ENCODE results near the gene SLC25A13.

The SLC25A13 gene

DNA sequence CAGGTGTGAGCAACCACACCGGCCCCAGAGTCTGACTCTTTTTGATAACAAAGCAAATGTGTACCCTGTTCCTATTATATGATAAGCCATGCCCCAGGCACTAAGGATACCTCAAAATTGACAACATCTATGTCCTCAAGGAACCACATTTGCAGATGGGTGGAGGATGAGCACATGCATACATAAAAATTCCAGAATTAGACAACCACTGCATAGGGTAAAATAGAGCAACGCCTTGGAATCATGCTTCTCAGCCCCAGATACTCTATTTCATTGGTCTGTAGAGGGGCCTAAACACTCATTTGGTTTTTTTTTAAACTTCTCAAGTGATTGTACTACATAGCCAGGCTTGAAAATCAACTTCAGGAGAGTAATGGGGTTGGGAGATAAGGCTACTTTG lies 78.7 kb downstream of the SLC25A13 start:
- DNase-seq (ENCODE audit: low read depth) = no peak

DNA sequence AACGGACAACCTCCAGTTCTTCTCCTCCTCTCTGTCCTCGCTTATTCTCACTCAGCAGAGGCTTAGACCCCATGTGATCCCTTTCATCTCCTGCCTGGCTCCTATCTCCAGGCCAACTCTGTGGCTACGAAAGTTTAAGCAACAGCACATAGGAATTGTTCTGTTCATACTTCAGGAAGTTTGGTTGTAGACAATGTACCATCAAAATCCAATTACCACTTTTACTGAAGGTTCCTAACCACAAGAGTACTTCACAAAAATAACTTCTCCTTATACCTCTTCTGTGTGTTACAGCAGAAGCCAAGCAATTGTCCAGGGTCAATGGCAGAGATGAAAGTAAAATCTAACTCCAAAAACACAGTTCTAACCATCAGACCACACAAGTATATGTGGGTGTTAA lies 80.0 kb downstream of the SLC25A13 start:
- no peak for DNase-seq (ENCODE audit: low read depth)

DNA sequence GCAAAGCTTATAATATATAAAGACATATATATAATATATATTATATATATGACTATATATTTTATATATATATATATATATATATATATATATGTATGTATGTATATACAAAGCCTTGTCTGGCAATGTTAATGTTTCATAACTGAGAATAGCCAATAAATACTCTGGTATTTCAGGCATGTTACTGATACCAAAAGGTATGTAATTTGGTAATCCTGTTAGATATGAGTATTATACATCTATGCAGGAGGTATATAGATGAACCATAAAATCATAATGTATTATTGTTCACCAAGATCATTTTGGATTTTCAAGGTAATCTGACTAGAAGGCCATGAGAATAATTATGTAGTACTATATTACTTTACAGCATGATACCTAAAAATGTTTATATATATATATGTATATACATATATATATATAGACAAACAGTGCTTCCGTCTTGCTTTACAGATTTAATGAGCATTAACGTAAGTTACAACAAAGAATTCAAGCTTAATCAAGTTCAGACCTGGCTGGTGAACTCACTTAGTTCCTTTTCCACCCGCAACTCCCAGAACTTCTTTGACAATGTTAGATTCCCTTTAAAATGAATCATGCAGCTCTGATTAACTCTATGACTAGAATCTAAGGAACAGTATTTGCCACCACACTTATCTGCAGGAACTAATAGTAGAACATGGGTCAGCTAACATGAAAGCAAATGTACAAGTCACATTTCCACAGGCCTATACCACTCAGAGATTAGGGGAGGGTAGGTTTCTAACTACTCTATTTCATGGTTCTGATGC lies 82.7 kb downstream of the SLC25A13 start:
- no peak for DNase-seq (ENCODE audit: low read depth)

DNA sequence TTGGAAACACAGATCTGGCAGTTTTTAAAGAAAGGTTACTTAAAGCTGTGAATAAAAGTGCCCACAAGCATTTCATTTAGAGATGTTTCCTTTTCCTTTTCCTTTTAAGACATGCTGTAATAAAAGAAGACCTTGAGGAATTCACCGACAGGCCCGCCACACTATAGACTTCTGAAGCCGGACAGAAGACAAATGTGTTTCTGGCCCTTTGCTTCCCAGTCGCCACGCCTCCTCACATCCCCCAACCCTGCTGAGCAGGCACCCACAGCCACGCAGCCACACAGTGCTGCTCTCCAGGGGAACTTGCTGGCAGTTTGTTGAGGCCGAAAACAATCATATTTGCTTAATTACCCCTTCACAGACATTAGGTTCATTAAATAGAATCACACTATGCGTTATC lies 83.4 kb downstream of the SLC25A13 start:
- DNase-seq (ENCODE audit: low read depth) = no peak

DNA sequence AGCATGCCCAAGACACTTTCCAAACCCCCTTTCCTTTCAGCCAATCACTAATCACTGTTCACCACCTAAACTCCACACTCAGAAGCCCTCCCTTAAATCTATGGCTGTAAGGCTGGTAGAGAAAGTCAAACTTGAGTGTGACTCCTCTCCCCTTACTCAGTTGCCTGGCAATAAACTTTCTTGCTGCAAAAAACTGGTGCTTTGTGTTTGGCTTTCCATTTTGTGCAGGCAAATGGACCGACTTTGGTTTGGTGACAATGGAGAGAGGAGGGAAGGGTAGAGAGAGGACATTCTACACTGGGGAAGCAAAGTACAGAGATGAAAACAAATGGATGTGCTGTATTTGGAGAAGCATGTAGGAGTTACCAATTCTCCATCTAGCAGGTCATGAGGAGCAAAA lies 84.9 kb downstream of the SLC25A13 start:
- DNase-seq (ENCODE audit: low read depth) = no peak

DNA sequence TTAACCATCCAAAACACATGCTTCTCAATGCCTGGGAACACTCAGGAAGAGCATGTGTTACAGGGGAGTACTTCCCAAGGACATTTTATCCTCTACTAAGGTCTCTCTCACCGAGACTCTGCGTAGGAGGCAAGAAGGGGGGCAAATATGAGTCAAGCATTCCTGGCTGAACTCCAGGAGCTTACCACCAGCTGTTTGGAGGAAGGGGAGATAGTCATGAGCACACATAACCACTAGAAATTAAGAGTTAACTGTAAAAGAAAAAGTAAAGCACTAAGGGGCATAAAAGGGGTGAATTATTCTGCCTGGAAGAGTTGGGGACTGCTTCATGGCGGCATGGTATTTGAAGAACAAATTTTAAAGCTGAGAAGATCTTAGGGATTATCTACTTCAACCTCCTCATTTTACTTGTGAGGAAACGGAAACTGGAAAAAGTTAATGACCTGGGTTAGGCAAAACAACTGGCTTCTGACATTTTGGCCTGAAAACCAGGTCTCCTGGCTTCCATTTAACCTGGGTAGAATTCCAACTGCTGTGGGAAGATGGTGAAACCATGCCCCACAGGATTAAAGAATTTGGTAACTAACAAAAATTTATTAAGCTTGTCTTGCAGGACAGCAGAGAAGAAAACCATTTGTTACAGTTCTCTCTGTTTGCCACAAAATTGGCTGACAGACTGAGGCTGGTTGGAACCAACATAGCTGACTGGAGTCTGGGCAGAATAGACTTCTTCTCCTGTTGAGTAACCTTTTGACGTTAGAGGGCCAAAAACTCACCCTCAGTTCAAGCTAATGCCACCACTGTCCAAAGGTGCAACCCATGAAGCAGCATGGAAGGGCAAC lies 85.5 kb downstream of the SLC25A13 start:
- no peak for DNase-seq (ENCODE audit: low read depth)

DNA sequence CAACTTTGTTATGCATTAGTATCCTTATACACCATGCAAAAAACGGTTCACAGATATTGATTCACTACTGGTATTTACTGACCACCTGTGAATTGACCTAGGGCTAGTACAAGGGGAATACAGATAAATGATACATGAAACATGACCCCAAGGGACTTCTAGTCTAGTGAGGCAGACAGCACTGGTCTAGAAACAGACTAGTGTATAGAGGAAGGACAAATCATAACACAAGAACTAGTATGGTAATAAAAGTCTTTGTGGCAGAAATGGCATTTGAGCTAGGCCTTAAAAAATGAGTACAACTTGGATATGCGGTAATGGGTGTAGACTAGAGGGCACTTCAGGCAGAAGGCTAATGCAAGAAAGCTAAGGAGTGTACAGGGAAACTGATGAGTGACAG lies 86.6 kb downstream of the SLC25A13 start:
- DNase-seq (ENCODE audit: low read depth) = no peak

DNA sequence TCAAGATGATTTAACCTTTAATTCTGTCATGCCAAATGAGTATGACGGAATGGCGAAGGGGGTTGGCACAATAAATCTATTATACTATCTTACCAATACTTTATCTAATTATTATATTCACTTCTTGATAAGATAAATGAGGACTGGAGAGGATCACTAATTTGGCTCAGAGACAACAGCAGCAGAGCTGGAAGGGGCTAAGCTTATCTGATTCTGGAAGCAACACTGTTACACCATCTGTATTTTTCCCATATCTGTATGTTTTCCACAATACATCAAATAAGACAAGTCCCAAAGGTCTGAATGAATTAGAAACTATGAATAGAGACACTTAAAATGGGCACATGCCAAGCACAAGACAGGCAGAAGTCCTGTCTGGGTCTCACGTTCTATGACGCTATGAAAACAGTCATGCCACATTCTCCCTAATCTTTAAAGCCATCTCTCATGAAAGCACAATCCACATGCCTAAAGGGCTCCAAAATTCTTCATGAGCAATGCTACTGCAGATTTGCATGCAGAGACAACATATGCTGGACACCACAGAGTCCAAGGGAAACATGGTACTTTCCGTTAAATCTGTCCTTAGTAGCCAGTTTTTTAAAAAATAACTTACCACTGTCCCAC lies 88.3 kb downstream of the SLC25A13 start:
- DNase-seq (ENCODE audit: low read depth) = no peak

DNA sequence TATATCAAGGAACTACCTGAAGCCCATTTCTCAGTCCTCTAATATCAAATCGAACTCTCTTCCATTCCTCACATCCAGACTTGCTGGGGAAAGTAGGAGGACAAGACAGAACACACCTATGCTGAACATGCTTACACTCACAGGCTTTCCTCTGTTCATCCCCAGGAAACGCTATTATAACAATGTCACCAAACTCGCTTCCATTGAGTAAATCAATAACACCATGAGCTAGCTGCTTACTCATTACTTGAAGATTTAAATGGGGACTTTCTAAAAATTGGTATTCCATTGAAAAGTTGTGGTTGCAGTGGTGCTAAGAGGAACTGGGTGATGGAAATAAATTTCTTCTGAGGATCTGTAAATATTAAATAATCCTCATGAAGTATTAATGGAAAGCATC lies 88.8 kb downstream of the SLC25A13 start:
- no peak for DNase-seq (ENCODE audit: low read depth)

DNA sequence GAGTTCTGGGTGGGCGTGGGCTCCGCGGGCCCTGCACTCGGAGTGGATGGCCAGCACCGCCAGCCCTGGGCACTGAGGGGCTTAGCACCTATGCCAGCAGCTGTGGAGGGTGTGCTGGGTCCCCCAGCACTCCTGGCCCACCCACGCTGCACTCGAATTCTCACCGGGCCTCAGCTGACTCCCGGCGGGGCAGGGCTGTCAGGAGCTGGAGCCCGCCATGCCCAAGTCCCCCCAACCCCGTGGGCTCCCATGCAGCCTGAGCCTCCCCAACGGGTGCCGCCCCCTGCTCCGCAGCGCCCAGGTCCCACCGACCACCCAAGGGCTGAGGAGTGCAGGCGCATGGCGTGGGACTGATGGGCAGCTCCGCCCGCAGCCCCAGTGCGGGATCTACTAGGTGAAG lies 93.1 kb downstream of the SLC25A13 start:
- DNase-seq (ENCODE audit: low read depth) = no peak

DNA sequence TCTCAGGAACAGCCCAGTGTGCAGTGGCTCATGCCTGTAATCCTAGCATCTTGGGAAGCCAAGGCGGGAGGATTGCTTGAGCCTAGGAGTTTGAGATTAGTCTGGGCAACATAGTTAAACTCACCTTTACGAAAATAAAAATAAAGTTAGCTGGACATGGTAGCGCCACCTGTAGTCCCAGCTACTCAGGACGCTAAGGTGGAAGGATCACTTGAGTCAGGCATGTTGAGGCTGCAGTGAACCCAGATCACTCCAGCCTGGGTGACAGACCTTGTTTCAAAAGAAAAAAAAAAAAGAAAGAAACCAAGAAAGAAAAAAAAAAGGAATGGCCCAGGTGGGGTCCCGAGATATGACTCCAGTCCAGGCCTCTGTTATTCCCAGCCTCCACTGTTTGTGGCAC lies 96.6 kb downstream of the SLC25A13 start:
- DNase-seq (ENCODE audit: low read depth) = no peak

DNA sequence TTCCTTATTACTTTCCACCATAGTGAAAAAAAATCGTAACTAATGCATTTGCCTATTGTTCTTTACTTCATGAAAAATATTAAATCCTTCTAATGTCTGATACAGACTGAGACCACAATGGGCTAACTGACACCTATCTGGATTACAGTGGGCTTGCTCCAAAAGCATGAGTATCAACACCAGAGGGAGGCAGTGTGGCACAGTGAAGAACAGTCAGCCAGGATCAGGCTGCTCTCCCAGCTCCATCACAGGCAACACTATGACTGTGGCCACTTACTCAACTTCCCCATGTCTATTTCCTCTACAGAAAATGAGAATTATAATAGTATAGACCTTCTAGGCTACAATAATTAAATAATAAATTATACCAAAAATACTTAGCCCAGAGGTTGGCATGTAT lies 97.2 kb downstream of the SLC25A13 start:
- no peak for DNase-seq (ENCODE audit: low read depth)

DNA sequence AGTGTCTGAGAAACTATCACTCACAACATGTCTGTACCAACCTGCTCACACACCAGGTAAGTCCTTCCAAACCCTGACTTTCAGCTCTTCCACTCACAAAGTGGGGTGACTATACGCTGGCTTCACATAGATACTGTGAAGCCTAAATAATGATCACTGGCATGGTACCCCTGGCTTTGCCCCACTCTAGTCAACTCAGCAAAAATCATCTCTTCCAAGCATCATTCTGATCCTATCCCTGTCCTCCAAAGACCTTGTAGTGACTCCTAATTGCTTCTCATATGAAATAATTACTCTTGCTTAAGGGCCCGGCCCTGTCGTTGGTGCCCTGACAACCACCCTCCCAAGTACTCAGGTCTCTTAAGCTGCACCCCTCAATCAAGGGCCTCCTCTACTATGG lies 97.8 kb downstream of the SLC25A13 start:
- DNase-seq (ENCODE audit: low read depth) = no peak

DNA sequence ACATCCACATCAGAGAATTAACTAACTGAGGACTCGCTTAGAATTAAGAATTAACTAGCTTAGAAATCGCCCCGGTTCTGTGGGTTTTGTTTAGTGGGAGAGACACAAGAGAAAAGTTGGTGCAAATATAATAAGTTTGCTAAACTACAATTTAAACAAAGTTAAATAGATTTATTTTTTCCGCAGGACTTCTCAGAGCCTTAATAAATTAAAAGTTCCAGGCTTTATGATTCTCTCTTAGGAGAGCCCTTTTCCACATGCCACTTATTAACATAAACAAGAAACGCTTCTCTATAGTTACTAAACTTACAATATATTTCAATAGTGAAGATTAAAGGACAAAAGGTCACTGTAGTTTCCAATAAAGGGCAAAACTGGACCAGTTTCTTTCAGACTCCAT lies 100.0 kb downstream of the SLC25A13 start:
- DNase-seq (ENCODE audit: low read depth) = no peak

DNA sequence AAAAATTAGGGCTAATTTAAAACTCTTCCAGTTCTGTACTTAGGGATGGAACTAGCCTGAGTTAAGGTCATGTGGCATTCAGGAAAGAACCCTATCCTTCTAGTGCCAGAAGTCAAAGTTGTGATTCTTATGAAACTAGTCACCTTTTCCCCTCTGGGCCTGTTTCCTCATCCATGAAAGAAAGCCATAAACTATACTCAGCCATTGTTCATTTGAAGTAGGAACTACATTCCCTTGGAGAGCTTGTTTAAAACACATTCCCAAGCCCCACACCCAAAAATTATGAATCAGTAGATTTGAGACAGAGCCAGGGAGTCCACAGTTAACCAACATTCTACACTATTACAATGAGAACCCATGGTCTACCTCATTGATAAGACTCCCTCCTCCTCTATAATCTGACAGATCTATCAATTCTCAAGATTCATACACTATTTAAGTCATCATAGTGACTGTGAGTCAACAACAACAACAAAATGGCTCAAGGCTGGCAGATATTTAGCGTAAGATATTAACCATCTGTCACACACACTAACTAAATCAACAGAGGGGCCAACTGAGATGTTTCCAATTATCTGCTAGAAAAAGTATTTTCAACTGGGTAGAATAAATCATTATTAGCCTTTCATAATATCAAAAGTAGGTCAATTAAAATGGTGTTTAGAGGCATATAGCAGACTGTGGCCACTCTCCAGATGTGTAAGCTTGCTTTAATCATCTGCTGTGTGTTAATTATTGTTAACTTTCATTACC lies 102.3 kb downstream of the SLC25A13 start:
- DNase-seq (ENCODE audit: low read depth) = no peak

DNA sequence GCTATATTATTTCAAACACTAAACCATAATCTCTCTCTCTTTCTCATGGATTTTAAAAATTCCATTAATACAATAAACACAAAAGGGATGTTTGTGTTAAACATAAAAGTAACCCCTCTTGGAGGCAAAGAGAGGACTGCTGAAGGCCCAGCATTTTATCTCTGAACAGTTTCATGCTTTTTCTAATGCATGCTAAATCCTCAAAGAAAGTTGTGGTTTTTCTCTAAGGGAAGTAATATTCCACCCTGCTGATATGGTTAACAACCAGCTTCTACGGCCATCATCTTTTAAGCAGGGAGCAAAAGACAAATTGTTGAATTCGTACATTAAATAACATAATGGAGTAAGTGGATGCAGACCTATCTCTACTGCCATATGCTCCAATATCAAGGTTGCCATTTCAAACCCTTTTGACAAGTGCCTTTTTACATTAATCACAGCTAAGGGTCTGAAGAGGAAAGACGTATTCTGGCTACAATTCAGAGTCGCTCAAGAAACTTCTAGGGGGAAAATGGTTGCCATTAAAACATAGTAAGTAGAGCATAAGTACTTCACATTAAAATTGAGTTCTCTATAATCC lies 103.1 kb downstream of the SLC25A13 start:
- DNase-seq (ENCODE audit: low read depth) = no peak

DNA sequence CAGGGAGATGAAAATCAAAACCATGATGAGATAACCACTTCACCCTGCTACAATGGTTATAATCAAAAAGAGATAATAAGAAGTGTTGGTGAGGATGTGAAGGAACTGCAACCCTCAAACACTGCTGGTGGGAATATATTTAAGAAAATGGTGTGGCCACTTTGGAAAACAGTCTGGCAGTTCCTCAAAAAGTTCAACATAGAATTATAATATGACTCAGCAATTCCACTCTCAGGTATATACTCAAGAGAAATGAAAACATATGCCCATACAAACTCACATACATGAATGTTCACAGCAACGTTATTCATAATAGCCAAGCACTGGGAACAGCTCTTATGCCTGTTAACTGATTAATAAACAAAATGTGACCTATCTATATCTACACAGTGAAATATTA lies 104.8 kb downstream of the SLC25A13 start:
- DNase-seq (ENCODE audit: low read depth) = no peak

DNA sequence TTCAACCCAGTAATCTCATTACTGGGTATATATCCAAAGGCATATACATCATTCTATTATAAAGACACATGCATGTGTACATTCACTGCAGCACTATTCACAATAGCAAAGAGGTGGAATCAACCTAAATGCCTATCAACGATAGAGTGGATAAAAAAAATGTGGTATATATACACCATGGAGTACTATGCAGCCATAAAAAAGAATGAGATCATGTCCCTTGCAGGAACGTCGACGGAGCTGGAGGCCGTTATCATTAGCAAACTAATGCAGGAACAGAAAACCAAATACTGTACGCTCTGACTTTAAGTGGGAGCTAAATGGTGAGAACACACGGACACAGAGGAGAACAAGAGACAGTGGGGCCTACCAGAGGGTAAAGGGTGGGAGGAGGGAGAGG lies 105.5 kb downstream of the SLC25A13 start:
- DNase-seq (ENCODE audit: low read depth) = no peak

DNA sequence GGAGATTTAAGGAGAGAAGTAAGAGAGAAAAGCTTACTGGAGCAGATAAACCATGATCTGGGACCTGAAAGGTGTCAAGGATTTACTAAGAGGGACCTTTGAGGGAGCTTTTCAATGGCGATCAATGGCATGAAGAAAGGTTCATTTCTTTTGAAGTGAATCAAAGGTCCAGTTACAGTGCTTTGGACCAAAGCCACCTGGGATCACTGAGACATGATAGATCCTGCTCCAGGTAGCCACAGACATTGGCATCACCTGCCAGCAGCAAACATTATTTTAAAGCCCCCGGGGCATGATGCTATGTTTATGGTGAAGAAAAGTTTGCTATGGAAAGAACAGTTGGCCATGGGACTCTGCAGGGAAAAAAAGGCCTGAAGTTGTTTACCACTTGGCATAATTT lies 109.4 kb downstream of the SLC25A13 start:
- DNase-seq (ENCODE audit: low read depth) = no peak

DNA sequence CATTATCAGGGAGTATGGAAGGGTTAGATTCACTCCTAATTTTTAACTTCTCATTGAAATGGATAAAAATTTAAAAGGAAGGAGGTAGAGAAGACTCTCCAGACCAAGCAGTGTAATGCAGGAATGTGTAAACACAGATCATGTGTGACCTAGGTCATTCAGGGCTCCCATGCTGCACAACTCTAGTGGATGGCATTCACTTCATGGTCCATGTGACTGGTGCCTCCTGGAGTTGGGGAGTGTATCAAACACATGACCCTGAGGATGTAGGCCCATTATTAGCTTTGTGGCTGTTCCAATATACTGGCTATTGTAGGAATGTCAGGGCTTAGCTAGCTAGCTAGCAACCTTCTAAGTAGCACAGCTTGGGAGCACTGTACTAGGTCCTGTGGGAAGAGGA lies 109.9 kb downstream of the SLC25A13 start:
- no peak for DNase-seq (ENCODE audit: low read depth)

DNA sequence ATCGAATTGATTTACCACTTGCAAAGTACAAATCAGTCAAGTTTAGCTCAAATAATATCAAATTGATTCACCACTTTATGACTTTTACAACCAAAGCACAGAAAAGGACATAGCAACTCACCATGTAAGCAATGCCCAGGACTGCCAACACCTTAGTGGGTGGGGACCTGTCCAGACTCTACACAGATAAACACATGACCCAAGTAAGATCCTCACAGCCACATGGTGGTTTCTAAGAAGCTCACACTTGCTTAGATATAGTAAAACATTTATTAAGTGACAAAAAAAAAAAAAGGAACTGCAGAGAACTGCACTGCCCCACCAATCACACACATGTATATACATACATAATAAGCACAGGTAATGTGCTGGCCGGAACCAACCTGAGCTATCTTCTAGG lies 116.2 kb downstream of the SLC25A13 start:
- DNase-seq (ENCODE audit: low read depth) = no peak

DNA sequence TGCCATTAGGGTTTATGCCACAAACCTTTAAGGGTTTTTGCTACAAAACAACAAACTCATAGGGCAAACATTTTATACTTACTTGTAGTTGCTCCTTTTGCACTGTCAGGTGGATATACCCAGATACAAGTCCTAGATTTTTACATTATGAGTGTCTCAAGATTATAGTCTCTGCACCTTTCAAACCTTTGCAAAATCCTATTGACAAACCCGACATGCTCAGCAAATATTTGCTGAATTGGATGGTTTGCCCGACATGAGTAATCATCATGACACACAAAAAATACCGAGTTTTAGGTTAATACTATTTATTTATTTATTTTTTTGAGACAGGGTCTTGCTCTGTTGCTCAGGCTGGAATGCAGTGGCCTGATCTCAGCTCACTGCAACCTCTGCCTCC lies 117.3 kb downstream of the SLC25A13 start:
- DNase-seq (ENCODE audit: low read depth) = no peak
